Measurements from ENCODE around the gene SIRPA. TPM values are rescaled to one million over a fixed set of nuclear protein-coding genes. Genes with fewer than 3 reads are reported as not detected.

Gene SIRPA
- polyA plus RNA-seq, 3 donors from 2014 or later, result 0.29 to 0.39 TPM; not detected in 1

- Mint-ChIP-seq H3K27me3 (ENCODE audit: low read depth in 3 of 3) (peaks cover 7% of the 10 kb centered on the region in 3 donors), H3K9me3 (no peaks in the 10 kb centered on the region), H3K4me3 (no peak overlapping the region), H3K27ac (no peak overlapping the region), H3K36me3 (no peaks in the 10 kb centered on the region), H3K4me1 (no peaks in the 10 kb centered on the region)
- DNase-seq, result no peak
Observed at GRCh38 chr20:1942061-1942460, 46.9 kb downstream of the SIRPA start.

GRCh38 chr20:1942486-1943274, 47.5 kb downstream of the SIRPA start:
- Mint-ChIP-seq H3K9me3 (no peaks in the 10 kb centered on the region), H3K27me3 (ENCODE audit: low read depth in 3 of 3) (peaks cover 7 to 10% (median 8%) of the 10 kb centered on the region in 3 donors), H3K27ac (no peak overlapping the region), H3K4me1 (no peaks in the 10 kb centered on the region), H3K36me3 (no peaks in the 10 kb centered on the region), H3K4me3 (no peak overlapping the region)
- DNase-seq, result no peak

DNA sequence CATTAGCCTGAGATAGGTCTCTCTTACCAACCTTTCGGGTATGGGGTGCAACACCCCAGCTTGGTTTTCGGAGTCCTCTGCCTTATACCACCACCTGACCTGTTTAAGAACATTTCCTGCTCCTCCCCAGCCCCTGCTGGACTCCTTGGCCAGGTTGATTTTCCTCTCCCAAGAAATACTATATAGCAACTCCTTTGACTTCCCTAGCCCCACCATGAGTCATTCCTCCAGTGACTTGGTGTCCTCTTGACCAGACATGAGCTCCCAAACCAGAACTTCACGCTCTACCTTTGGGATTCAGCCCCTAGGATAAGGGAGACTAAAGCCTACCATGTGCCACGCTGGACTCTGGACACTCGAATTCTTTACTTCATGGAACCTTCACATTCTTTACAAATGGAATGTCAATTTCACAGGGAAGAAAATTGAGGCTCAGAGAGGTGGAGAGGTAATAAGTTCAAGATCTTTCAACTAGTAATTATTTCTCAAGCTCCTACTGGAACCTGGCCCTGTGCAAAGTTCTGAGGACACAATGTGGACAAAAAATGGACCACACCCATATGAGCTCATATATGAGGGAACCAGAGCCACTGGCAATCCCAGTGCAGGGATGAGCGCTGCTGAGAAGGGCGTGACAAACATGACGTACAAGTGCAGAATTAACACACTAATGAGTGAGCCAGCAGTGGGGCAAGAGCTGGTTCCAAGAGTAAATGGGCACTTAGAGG, 48.2 kb downstream of the SIRPA start:
- no peak overlapping the region for H3K4me3 Mint-ChIP-seq
- H3K9me3 Mint-ChIP-seq, result no peaks in the 10 kb centered on the region
- no peak for DNase-seq
- H3K27me3 Mint-ChIP-seq (ENCODE audit: low read depth in 3 of 3), result peaks cover 7 to 12% (median 9%) of the 10 kb centered on the region in 3 donors
- no peaks in the 10 kb centered on the region for H3K36me3 Mint-ChIP-seq
- no peaks in the 10 kb centered on the region for H3K4me1 Mint-ChIP-seq
- H3K27ac Mint-ChIP-seq, result no peak overlapping the region

GRCh38 chr20:1944345-1945091, 49.3 kb downstream of the SIRPA start:
- Mint-ChIP-seq H3K27ac (no peak overlapping the region), H3K27me3 (ENCODE audit: low read depth in 3 of 3) (peaks cover 7 to 14% (median 12%) of the 10 kb centered on the region in 3 donors), H3K4me1 (no peaks in the 10 kb centered on the region), H3K4me3 (no peak overlapping the region), H3K9me3 (no peaks in the 10 kb centered on the region), H3K36me3 (no peaks in the 10 kb centered on the region)
- DNase-seq, result no peak

DNA sequence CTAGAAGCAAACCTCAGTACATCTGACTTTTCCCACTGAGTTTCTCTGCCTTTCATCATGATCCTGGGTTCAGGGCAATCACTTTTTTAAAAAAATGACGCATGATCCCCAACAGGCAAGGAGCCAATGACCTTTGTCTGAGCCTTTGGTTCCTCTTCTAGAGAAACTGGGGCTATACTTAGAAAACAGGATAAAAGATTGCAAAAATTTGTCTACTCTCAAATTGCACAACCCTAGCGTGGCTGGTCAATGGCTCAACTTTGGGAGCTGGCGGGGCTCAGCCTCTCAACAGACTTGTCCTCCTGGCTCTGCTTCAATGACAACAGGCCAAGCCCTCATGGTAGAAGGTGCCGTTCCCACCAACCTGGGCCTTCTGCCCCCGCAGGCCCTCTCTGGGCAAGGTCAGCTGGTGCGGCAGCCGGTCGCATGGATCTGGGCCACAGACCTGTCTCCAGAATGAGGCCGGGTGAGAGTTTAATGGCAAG, 50.0 kb downstream of the SIRPA start:
- no peaks in the 10 kb centered on the region for H3K36me3 Mint-ChIP-seq
- no peak overlapping the region for H3K4me3 Mint-ChIP-seq
- no peak overlapping the region for H3K27ac Mint-ChIP-seq
- no peaks in the 10 kb centered on the region for H3K4me1 Mint-ChIP-seq
- no peaks in the 10 kb centered on the region for H3K9me3 Mint-ChIP-seq
- DNase-seq, result no peak
- H3K27me3 Mint-ChIP-seq (ENCODE audit: low read depth in 3 of 3), result peaks cover 7 to 14% (median 12%) of the 10 kb centered on the region in 3 donors

DNA sequence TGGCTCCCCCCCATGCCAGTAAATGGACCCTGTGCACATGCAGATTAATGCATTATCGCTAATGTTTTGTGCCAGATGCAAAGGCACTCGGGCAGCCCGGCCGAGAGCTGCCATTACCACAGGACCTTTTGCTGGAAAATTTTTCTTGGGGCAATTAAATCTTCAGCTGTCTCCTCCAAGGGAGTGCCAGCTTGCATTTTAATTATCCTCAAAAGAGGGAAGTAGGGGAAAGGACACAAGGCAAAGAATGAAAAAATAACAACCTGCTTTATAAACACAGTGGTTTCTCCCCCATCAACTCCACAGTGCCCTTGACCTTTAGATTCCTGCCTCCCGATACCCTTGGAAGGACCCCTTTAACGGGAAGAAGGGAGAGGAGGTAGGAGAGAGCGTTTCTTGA, 50.5 kb downstream of the SIRPA start:
- no peak for DNase-seq
- Mint-ChIP-seq H3K27ac (no peak overlapping the region), H3K4me3 (no peak overlapping the region), H3K9me3 (no peaks in the 10 kb centered on the region), H3K36me3 (no peaks in the 10 kb centered on the region), H3K27me3 (ENCODE audit: low read depth in 3 of 3) (peaks cover 7 to 17% (median 12%) of the 10 kb centered on the region in 3 donors), H3K4me1 (no peaks in the 10 kb centered on the region)

GRCh38 chr20:1946442-1946761, 51.2 kb downstream of the SIRPA start:
- Mint-ChIP-seq H3K9me3 (no peaks in the 10 kb centered on the region), H3K36me3 (no peaks in the 10 kb centered on the region), H3K4me1 (no peaks in the 10 kb centered on the region), H3K4me3 (no peak overlapping the region), H3K27me3 (ENCODE audit: low read depth in 3 of 3) (peaks cover 7 to 18% (median 12%) of the 10 kb centered on the region in 3 donors), H3K27ac (no peak overlapping the region)
- no peak for DNase-seq

DNA sequence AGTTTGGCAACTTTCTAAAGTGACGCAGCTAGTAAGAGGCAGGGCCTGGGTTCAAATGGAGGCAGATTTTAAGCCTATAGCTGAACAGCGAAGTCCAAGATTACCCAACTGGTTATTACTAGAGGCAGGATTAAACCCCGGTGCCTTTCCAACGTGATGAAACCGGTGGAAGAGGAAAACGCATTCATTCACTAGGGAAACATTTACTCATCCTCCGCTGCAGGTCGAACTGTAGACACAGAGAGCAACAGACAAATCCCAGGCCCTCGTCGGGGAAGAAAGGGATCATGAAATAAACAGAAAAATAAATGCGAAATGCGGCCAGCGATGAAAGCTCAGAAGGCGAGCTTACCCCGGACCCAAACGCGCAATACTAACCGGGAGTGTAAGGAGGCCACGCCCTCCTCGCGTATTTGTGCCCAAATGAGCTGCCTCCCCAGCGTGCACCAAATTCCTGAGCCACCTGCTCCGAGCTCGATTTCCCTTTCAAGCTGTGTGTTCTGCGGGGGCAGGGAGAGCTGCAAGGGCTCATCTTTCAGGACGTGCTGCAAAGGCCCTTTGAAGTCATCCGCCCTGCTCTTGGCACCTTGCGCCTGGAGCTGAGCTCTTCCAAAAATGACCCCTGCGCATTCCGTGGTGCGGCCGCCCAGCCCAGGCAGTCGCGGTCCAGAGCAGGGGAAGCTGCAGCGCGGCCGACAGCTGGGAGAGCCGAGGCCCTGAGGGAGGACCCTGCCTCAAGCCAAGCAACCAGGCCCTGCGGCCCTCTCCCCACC, 51.7 kb downstream of the SIRPA start:
- no peak overlapping the region for H3K4me3 Mint-ChIP-seq
- H3K4me1 Mint-ChIP-seq, result no peaks in the 10 kb centered on the region
- H3K27ac Mint-ChIP-seq, result no peak overlapping the region
- H3K36me3 Mint-ChIP-seq, result no peaks in the 10 kb centered on the region
- no peaks in the 10 kb centered on the region for H3K9me3 Mint-ChIP-seq
- peaks cover 7 to 18% (median 10%) of the 10 kb centered on the region in 3 donors for H3K27me3 Mint-ChIP-seq (ENCODE audit: low read depth in 3 of 3)
- DNase-seq, result no peak

DNA sequence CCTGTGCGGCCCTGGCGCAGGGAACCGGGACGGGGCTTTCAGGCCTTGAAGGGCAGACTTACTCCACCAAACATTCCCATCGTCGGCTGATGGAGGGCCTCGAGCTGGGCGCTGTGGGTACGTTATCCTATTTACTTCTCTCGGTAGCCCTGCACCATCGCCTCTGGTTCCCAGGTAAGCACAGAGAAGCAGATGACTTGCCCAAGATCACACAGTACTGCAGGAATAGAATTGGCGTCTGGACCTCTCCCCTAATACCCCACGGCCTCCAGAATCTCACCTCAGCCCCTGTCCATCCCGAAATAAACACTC, 52.3 kb downstream of the SIRPA start:
- Mint-ChIP-seq H3K9me3 (no peaks in the 10 kb centered on the region), H3K27ac (no peak overlapping the region), H3K27me3 (ENCODE audit: low read depth in 3 of 3) (peaks cover 7 to 18% (median 10%) of the 10 kb centered on the region in 3 donors), H3K4me1 (no peaks in the 10 kb centered on the region), H3K4me3 (no peak overlapping the region), H3K36me3 (no peaks in the 10 kb centered on the region)
- DNase-seq, result no peak

GRCh38 chr20:1949347-1950100, 54.3 kb downstream of the SIRPA start:
- Mint-ChIP-seq H3K9me3 (no peaks in the 10 kb centered on the region), H3K27ac (no peak overlapping the region), H3K4me3 (no peak overlapping the region), H3K4me1 (no peaks in the 10 kb centered on the region), H3K36me3 (no peaks in the 10 kb centered on the region), H3K27me3 (ENCODE audit: low read depth in 3 of 3) (peaks cover 3 to 15% (median 10%) of the 10 kb centered on the region in 3 donors)
- no peak for DNase-seq

- no peaks in the 10 kb centered on the region for H3K9me3 Mint-ChIP-seq
- H3K36me3 Mint-ChIP-seq, result no peaks in the 10 kb centered on the region
Observed at GRCh38 chr20:1950836-1951235, 55.6 kb downstream of the SIRPA start.

DNA sequence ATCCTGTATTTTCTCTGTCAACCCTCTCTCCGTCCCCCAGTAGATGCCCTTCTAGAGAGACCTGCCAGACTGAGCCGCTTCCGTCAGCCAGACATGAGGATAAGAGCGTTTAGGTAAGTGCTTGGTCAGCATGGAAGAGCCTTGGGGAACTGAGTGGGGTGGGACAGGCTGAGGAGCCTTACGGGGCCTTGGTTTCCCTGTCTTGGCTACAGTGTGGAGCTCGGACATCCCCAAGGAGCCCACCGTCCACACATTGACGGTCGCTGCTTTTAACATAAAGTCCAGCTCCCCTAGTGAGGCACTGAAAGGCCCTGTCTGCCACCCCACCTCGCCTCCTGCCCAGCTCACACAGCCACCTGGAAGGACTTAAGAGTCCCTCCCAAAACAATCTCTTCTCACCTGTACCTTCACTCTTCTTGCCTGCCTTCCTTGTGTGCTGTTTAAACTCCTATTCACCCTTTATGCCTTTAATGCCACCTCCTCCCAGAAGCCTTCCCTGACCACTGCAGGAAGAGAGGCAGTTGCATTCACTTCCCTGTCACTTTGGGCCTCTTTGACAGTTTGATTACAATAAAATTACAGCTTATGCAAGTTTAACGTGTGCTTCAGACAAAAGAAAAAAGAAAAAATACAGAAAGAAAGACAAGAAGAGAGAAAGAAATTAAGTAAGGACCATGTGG, 56.4 kb downstream of the SIRPA start:
- Mint-ChIP-seq H3K4me1 (no peaks in the 10 kb centered on the region), H3K4me3 (no peak overlapping the region), H3K27me3 (ENCODE audit: low read depth in 3 of 3) (peaks cover 2 to 16% (median 10%) of the 10 kb centered on the region in 3 donors), H3K27ac (no peak overlapping the region), H3K9me3 (no peaks in the 10 kb centered on the region), H3K36me3 (no peaks in the 10 kb centered on the region)
- no peak for DNase-seq

More at GRCh38 chr20:1950836-1951235, 55.6 kb downstream of the SIRPA start:
- H3K4me1 Mint-ChIP-seq, result no peaks in the 10 kb centered on the region
- peaks cover 3 to 16% (median 10%) of the 10 kb centered on the region in 3 donors for H3K27me3 Mint-ChIP-seq (ENCODE audit: low read depth in 3 of 3)
- no peak overlapping the region for H3K27ac Mint-ChIP-seq
- DNase-seq, result no peak
- H3K4me3 Mint-ChIP-seq, result no peak overlapping the region
